ENCODE results near the gene LRP6. TPM values are rescaled to one million over a fixed set of nuclear protein-coding genes. Genes with fewer than 3 reads are reported as not detected.
"Not testable (repeated sequence)": the region's sequence is repeated elsewhere in the genome, so short reads cannot be mapped to it uniquely, and the experiment has no call there.

The LRP6 gene
- total and polyA plus RNA-seq, 4 donors = 9.4 to 125 (median 26.8) TPM

GRCh38 chr12:12265571-12266388 is 1.1 kb downstream of the LRP6 start:
- Histone ChIP-seq H3K36me3 (ENCODE audit: control insufficient read depth in 4 of 4, insufficient read depth in 4 of 4, low read length in 4 of 4) (no peaks in the 10 kb centered on the region), H3K27me3 (ENCODE audit: control insufficient read depth in 3 of 3, insufficient read depth in 3 of 3, low read length in 2 of 3) (no peaks in the 10 kb centered on the region), H3K9ac (ENCODE audit: insufficient read depth in 1 of 2, low read length in 2 of 2) (peak overlapping the region; percentile 81 to 84), H3K9me3 (ENCODE audit: control insufficient read depth in 4 of 4, insufficient read depth in 3 of 4, low read length in 3 of 4) (no peaks in the 10 kb centered on the region), H3K27ac (ENCODE audit: low read depth in 1 of 2, low read length in 1 of 2) (peak overlapping the region; percentile 93 to 99), H3K4me1 (ENCODE audit: control insufficient read depth in 5 of 5, insufficient read depth in 5 of 5, low read length in 5 of 5) (peaks cover 0 to 18% (median 8%) of the 10 kb centered on the region in 5 donors), H3K4me3 (peak overlapping the region; percentile 83)
- peak; percentile 19 to 63 (median 61) for DNase-seq
- ATAC-seq (ENCODE audit: insufficient read depth, low FRiP score) = no peak
- 2% methylated on average over 25 of the region's 25 CpGs for WGBS, 2 donors
- TF ChIP-seq CTCF (IDR thresholded peaks at IDR 0.05; ENCODE audit: control extremely low read depth, extremely low read depth) = no peak

GRCh38 chr12:12265035-12265434 is 1.8 kb downstream of the LRP6 start:
- DNase-seq (peak in 1 of 3 donors; percentile 14), ATAC-seq (ENCODE audit: insufficient read depth, low FRiP score) (no peak)
- Histone ChIP-seq H3K4me3 (no peak overlapping the region), H3K27me3 (ENCODE audit: control insufficient read depth in 3 of 3, insufficient read depth in 3 of 3, low read length in 2 of 3) (no peaks in the 10 kb centered on the region), H3K36me3 (ENCODE audit: control insufficient read depth in 4 of 4, insufficient read depth in 4 of 4, low read length in 4 of 4) (no peaks in the 10 kb centered on the region), H3K27ac (ENCODE audit: low read depth in 1 of 2, low read length in 1 of 2) (no peak overlapping the region), H3K4me1 (ENCODE audit: control insufficient read depth in 5 of 5, insufficient read depth in 5 of 5, low read length in 5 of 5) (peaks cover 0 to 18% (median 8%) of the 10 kb centered on the region in 5 donors), H3K9me3 (ENCODE audit: control insufficient read depth in 4 of 4, insufficient read depth in 3 of 4, low read length in 3 of 4) (no peaks in the 10 kb centered on the region), H3K9ac (ENCODE audit: insufficient read depth in 1 of 2, low read length in 2 of 2) (peak overlapping the region; percentile 31 to 84)
- TF ChIP-seq CTCF (IDR thresholded peaks at IDR 0.05; ENCODE audit: control extremely low read depth, extremely low read depth) = no peak
- 32 to 65% methylated on average over 3 of the region's 3 CpGs for WGBS, 2 donors

GRCh38 chr12:12263909-12264308 is 2.9 kb downstream of the LRP6 start:
- H3K27me3 ChIP-seq (ENCODE audit: control insufficient read depth in 3 of 3, insufficient read depth in 3 of 3, low read length in 2 of 3) = no peaks in the 10 kb centered on the region
- no peak overlapping the region for H3K9ac ChIP-seq (ENCODE audit: insufficient read depth in 1 of 2, low read length in 2 of 2)
- peaks cover 0 to 18% (median 8%) of the 10 kb centered on the region in 5 donors for H3K4me1 ChIP-seq (ENCODE audit: control insufficient read depth in 5 of 5, insufficient read depth in 5 of 5, low read length in 5 of 5)
- H3K4me3 ChIP-seq = no peak overlapping the region
- H3K9me3 ChIP-seq (ENCODE audit: control insufficient read depth in 4 of 4, insufficient read depth in 3 of 4, low read length in 3 of 4) = no peaks in the 10 kb centered on the region
- no peaks in the 10 kb centered on the region for H3K36me3 ChIP-seq (ENCODE audit: control insufficient read depth in 4 of 4, insufficient read depth in 4 of 4, low read length in 4 of 4)
- H3K27ac ChIP-seq (ENCODE audit: low read depth in 1 of 2, low read length in 1 of 2) = no peak overlapping the region
- TF ChIP-seq CTCF (IDR thresholded peaks at IDR 0.05; ENCODE audit: control extremely low read depth, extremely low read depth) = no peak
- ATAC-seq (ENCODE audit: insufficient read depth, low FRiP score) = no peak
- WGBS, 2 donors = 42 to 43% methylated on average over 2 of the region's 2 CpGs
- no peak for DNase-seq

- H3K4me3 ChIP-seq; H3K4me1 ChIP-seq (ENCODE audit: control insufficient read depth in 5 of 5, insufficient read depth in 5 of 5, low read length in 5 of 5); H3K9ac ChIP-seq (ENCODE audit: insufficient read depth in 1 of 2, low read length in 2 of 2); H3K9me3 ChIP-seq (ENCODE audit: control insufficient read depth in 4 of 4, insufficient read depth in 3 of 4, low read length in 3 of 4); ATAC-seq (ENCODE audit: insufficient read depth, low FRiP score); H3K36me3 ChIP-seq (ENCODE audit: control insufficient read depth in 4 of 4, insufficient read depth in 4 of 4, low read length in 4 of 4); DNase-seq; H3K27me3 ChIP-seq (ENCODE audit: control insufficient read depth in 3 of 3, insufficient read depth in 3 of 3, low read length in 2 of 3); H3K27ac ChIP-seq (ENCODE audit: low read depth in 1 of 2, low read length in 1 of 2): not testable (repeated sequence)
- 97 to 99% methylated on average over 6 of the region's 6 CpGs for WGBS, 2 donors
Observed at GRCh38 chr12:12256291-12256757, 10.5 kb downstream of the LRP6 start.

Data from lung (tissue), 12 donors.